Stimulated activated naive CD8-positive, alpha-beta T cell treated with anti-CD3 and anti-CD28 coated beads, Interleukin-15, amount 100 ng/mL, for 72 hours (primary cell): ENCODE results near the gene ADRA2C.
A peak's percentile ranks its signal among the peaks of the same experiment; 100 is the strongest.
"Not testable (repeated sequence)": the region's sequence is repeated elsewhere in the genome, so short reads cannot be mapped to it uniquely, and the experiment has no call there.

ENCODE experiments used
- ATAC-seq: fragments of 150-1000 bp; cut with Tn5 transposase; 2 replicates; pipeline ENCODE4 v1.10.0; 2021; ENCODE audit warnings: mild to moderate bottlenecking, moderate library complexity
- DNase-seq, 2 donors: peaks; one replicate each; pipeline ENCODE4 v3.0.0; 2021 to 2022
- H3K27ac Mint-ChIP-seq, 2 donors: one replicate each; pipeline ENCODE4 v1.8.0; 2022; ENCODE audit warnings: mild to moderate bottlenecking in 2 of 2, mixed read lengths in 2 of 2, moderate library complexity in 2 of 2
- H3K27me3 Mint-ChIP-seq: one replicate; pipeline ENCODE4 v1.8.0; 2022; ENCODE audit warnings: mixed read lengths
- H3K4me1 Mint-ChIP-seq: one replicate; pipeline ENCODE4 v1.8.0; 2022; ENCODE audit warnings: mild to moderate bottlenecking, mixed read lengths
- H3K4me3 Mint-ChIP-seq, 2 donors: one replicate each; pipeline ENCODE4 v1.8.0; 2022; ENCODE audit warnings: mild to moderate bottlenecking in 2 of 2, mixed read lengths in 2 of 2, moderate library complexity in 1 of 2
- H3K9me3 Mint-ChIP-seq, 2 donors: one replicate each; pipeline ENCODE4 v1.8.0; 2022; ENCODE audit warnings: mixed read lengths in 2 of 2

Gene ADRA2C

GRCh38 chr4:3805026-3805425 is 38.8 kb downstream of the ADRA2C start:
- Mint-ChIP-seq H3K27ac (peak overlapping the region in 1 of 2 donors; percentile 67), H3K4me1 (peaks cover 5% of the 10 kb centered on the region), H3K27me3 (peaks cover 35% of the 10 kb centered on the region), H3K4me3 (no peak overlapping the region), H3K9me3 (no peaks in the 10 kb centered on the region)
- ATAC-seq (no peak), DNase-seq (no peak)

- no peak for DNase-seq
- H3K27ac Mint-ChIP-seq = peak overlapping the region in 1 of 2 donors; percentile 67
- H3K27me3 Mint-ChIP-seq = peaks cover 35% of the 10 kb centered on the region
- no peaks in the 10 kb centered on the region for H3K9me3 Mint-ChIP-seq
- H3K4me3 Mint-ChIP-seq = no peak overlapping the region
- H3K4me1 Mint-ChIP-seq = peaks cover 5% of the 10 kb centered on the region
- ATAC-seq = no peak
These were observed 39.5 kb downstream of the ADRA2C start for GRCh38 chr4:3805731-3806130.

- no peak for ATAC-seq
- no peak overlapping the region for H3K27ac Mint-ChIP-seq
- no peak for DNase-seq
- peaks cover 5% of the 10 kb centered on the region for H3K4me1 Mint-ChIP-seq
- peaks cover 35% of the 10 kb centered on the region for H3K27me3 Mint-ChIP-seq
- H3K9me3 Mint-ChIP-seq = no peaks in the 10 kb centered on the region
- H3K4me3 Mint-ChIP-seq = no peak overlapping the region
These were observed 41.1 kb downstream of the ADRA2C start for GRCh38 chr4:3807311-3807710.

- Mint-ChIP-seq H3K4me3 (no peak overlapping the region), H3K4me1 (peaks cover 3% of the 10 kb centered on the region), H3K27me3 (peaks cover 35% of the 10 kb centered on the region), H3K9me3 (no peaks in the 10 kb centered on the region), H3K27ac (peak overlapping the region in 1 of 2 donors; percentile 19)
- ATAC-seq (no peak), DNase-seq (no peak)
These were observed 41.8 kb downstream of the ADRA2C start for GRCh38 chr4:3807822-3808496.

- no peak overlapping the region for H3K4me3 Mint-ChIP-seq
- H3K9me3 Mint-ChIP-seq = no peaks in the 10 kb centered on the region
- ATAC-seq (no peak), DNase-seq (no peak)
- peaks cover 35% of the 10 kb centered on the region for H3K27me3 Mint-ChIP-seq
- no peaks in the 10 kb centered on the region for H3K4me1 Mint-ChIP-seq
- peak overlapping the region in 1 of 2 donors; percentile 36 for H3K27ac Mint-ChIP-seq
These were observed 42.4 kb downstream of the ADRA2C start for GRCh38 chr4:3808597-3808996.

- Mint-ChIP-seq H3K27me3 (peaks cover 33% of the 10 kb centered on the region), H3K4me3 (no peak overlapping the region), H3K27ac (no peak overlapping the region), H3K4me1 (no peaks in the 10 kb centered on the region), H3K9me3 (no peaks in the 10 kb centered on the region)
- DNase-seq = no peak
- ATAC-seq = peak; percentile 46
These were observed 42.8 kb downstream of the ADRA2C start for GRCh38 chr4:3809028-3809427.

GRCh38 chr4:3809451-3810110 is 43.4 kb downstream of the ADRA2C start:
- no peak overlapping the region for H3K27ac Mint-ChIP-seq
- ATAC-seq = no peak
- H3K9me3 Mint-ChIP-seq = no peaks in the 10 kb centered on the region
- H3K27me3 Mint-ChIP-seq = peaks cover 27% of the 10 kb centered on the region
- no peak overlapping the region for H3K4me3 Mint-ChIP-seq
- no peak for DNase-seq
- H3K4me1 Mint-ChIP-seq = no peaks in the 10 kb centered on the region

GRCh38 chr4:3810111-3810680 is 44.0 kb downstream of the ADRA2C start:
- DNase-seq (no peak), ATAC-seq (no peak)
- Mint-ChIP-seq H3K27me3 (peaks cover 27% of the 10 kb centered on the region), H3K27ac (no peak overlapping the region), H3K9me3 (no peaks in the 10 kb centered on the region), H3K4me1 (no peaks in the 10 kb centered on the region), H3K4me3 (no peak overlapping the region)

GRCh38 chr4:3810796-3811485 is 44.8 kb downstream of the ADRA2C start:
- H3K4me3 Mint-ChIP-seq = no peak overlapping the region
- ATAC-seq (peak; percentile 3), DNase-seq (no peak)
- peaks cover 27% of the 10 kb centered on the region for H3K27me3 Mint-ChIP-seq
- H3K4me1 Mint-ChIP-seq = no peaks in the 10 kb centered on the region
- no peak overlapping the region for H3K27ac Mint-ChIP-seq
- H3K9me3 Mint-ChIP-seq = no peaks in the 10 kb centered on the region

- peaks cover 27% of the 10 kb centered on the region for H3K27me3 Mint-ChIP-seq
- H3K27ac Mint-ChIP-seq = no peak overlapping the region
- no peaks in the 10 kb centered on the region for H3K4me1 Mint-ChIP-seq
- no peak for DNase-seq
- H3K9me3 Mint-ChIP-seq = no peaks in the 10 kb centered on the region
- no peak overlapping the region for H3K4me3 Mint-ChIP-seq
- ATAC-seq = no peak
These were observed 45.4 kb downstream of the ADRA2C start for GRCh38 chr4:3811621-3812020.

GRCh38 chr4:3812211-3812934 is 46.2 kb downstream of the ADRA2C start:
- Mint-ChIP-seq H3K4me1 (no peaks in the 10 kb centered on the region), H3K4me3 (no peak overlapping the region), H3K9me3 (no peaks in the 10 kb centered on the region), H3K27ac (no peak overlapping the region), H3K27me3 (peaks cover 25% of the 10 kb centered on the region)
- no peak for DNase-seq
- ATAC-seq = no peak

GRCh38 chr4:3813151-3814052 is 47.2 kb downstream of the ADRA2C start:
- H3K4me1 Mint-ChIP-seq = no peaks in the 10 kb centered on the region
- DNase-seq = no peak
- ATAC-seq = no peak
- H3K27ac Mint-ChIP-seq = no peak overlapping the region
- peaks cover 15% of the 10 kb centered on the region for H3K27me3 Mint-ChIP-seq
- H3K9me3 Mint-ChIP-seq = no peaks in the 10 kb centered on the region
- H3K4me3 Mint-ChIP-seq = no peak overlapping the region

- no peak overlapping the region for H3K27ac Mint-ChIP-seq
- H3K9me3 Mint-ChIP-seq = no peaks in the 10 kb centered on the region
- peaks cover 7% of the 10 kb centered on the region for H3K27me3 Mint-ChIP-seq
- ATAC-seq (no peak), DNase-seq (no peak)
- H3K4me1 Mint-ChIP-seq = no peaks in the 10 kb centered on the region
- H3K4me3 Mint-ChIP-seq = no peak overlapping the region
These were observed 47.9 kb downstream of the ADRA2C start for GRCh38 chr4:3814053-3814570.

GRCh38 chr4:3814838-3815237 is 48.7 kb downstream of the ADRA2C start:
- not testable (repeated sequence) for H3K27ac Mint-ChIP-seq, H3K27me3 Mint-ChIP-seq, DNase-seq, H3K4me3 Mint-ChIP-seq, H3K9me3 Mint-ChIP-seq, H3K4me1 Mint-ChIP-seq
- peak; percentile 22 for ATAC-seq
